Activated CD8-positive, alpha-beta T cell treated with anti-CD3 and anti-CD28 coated beads, Interleukin-2, amount 10 ng/mL, durations not matched to agents 7 days and 5 days (primary cell): Measurements from ENCODE around the gene BBOX1. TPM values are rescaled to one million over a fixed set of nuclear protein-coding genes. Genes with fewer than 3 reads are reported as not detected.

Experiments used
- total RNA-seq, 2 experiments: library from RNA; stranded (reverse); gene quantifications; one replicate each; pipeline ENCODE4 v1.2.3, GENCODE V29; 2021

The BBOX1 gene
- total RNA-seq, 2 experiments from 2014 or later = not detected

Other genes starting within 250 kb of the BBOX1 start
- not detected for gene FIBIN, start 46.7 kb upstream of the BBOX1 start, total RNA-seq